OCI-LY1 (cell line): Measurements from ENCODE around the gene SSC5D.

Experiments used
- H2AFZ ChIP-seq: fragments of 200-600 bp; sonication (generic), shearing (Covaris generic); 2 replicates; pipeline ENCODE4 v1.6.0; 2014; ENCODE audit warnings: antibody characterized with exemption, mild to moderate bottlenecking, low read length
- H3F3A ChIP-seq: fragments of 200-600 bp; sonication (generic), shearing (Covaris generic); 2 replicates; pipeline ENCODE4 v1.6.0; 2014; ENCODE audit warnings: mild to moderate bottlenecking, antibody characterized with exemption, low read length, moderate library complexity; ENCODE audit not compliant: insufficient read depth
- H3K27ac ChIP-seq: fragments of 200-600 bp; sonication (generic); 2 replicates; pipeline ENCODE4 v1.5.1; 2014; ENCODE audit warnings: low read length, mixed run types, mild to moderate bottlenecking, low read depth; ENCODE audit not compliant: poor library complexity, severe bottlenecking
- H3K27me3 ChIP-seq: fragments of 200-600 bp; sonication (generic); 2 replicates; pipeline ENCODE4 v1.6.0; 2014; ENCODE audit warnings: antibody characterized with exemption, mild to moderate bottlenecking, low read length, moderate library complexity; ENCODE audit not compliant: insufficient read depth
- H3K36me3 ChIP-seq: fragments of 200-600 bp; sonication (generic); 2 replicates; pipeline ENCODE4 v1.6.1; 2014; ENCODE audit warnings: mild to moderate bottlenecking, antibody characterized with exemption, low read length, moderate library complexity, mixed read lengths; ENCODE audit not compliant: insufficient read depth
- H3K4me1 ChIP-seq: fragments of 200-600 bp; sonication (generic); 2 replicates; pipeline ENCODE4 v1.5.1; 2014; ENCODE audit warnings: mild to moderate bottlenecking, low read length, moderate library complexity; ENCODE audit not compliant: insufficient read depth, severe bottlenecking
- H3K4me2 ChIP-seq: fragments of 200-600 bp; sonication (generic), shearing (Covaris generic); 2 replicates; pipeline ENCODE4 v1.6.1; 2014; ENCODE audit warnings: low read length
- H3K4me3 ChIP-seq: fragments of 200-600 bp; sonication (generic); 2 replicates; pipeline ENCODE4 v1.5.1; 2014; ENCODE audit warnings: low read length, low read depth, mild to moderate bottlenecking, mixed read lengths; ENCODE audit not compliant: poor library complexity, severe bottlenecking
- H3K79me2 ChIP-seq: fragments of 200-600 bp; shearing (Covaris generic); 2 replicates; pipeline ENCODE4 v1.6.1; 2016; ENCODE audit warnings: mixed run types, low read length, mixed read lengths; ENCODE audit not compliant: insufficient read depth
- H3K9ac ChIP-seq: fragments of 200-600 bp; sonication (generic), shearing (Covaris generic); 2 replicates; pipeline ENCODE4 v1.6.1; 2014; ENCODE audit warnings: mild to moderate bottlenecking, low read length, mixed read lengths
- H3K9me2 ChIP-seq: fragments of 200-600 bp; sonication (generic), shearing (Covaris generic); 2 replicates; pipeline ENCODE4 v1.6.1; 2014; ENCODE audit warnings: low read depth, mild to moderate bottlenecking, low read length, mixed read lengths
- H3K9me3 ChIP-seq: fragments of 200-600 bp; shearing (Covaris generic); 2 replicates; pipeline ENCODE4 v1.6.1; 2014; ENCODE audit warnings: low read length, mixed read lengths
- H4K20me1 ChIP-seq: fragments of 200-600 bp; sonication (generic), shearing (Covaris generic); 2 replicates; pipeline ENCODE4 v1.6.0; 2016; ENCODE audit warnings: mild to moderate bottlenecking, low read length; ENCODE audit not compliant: insufficient read depth
- EZH2 ChIP-seq: fragments of 200-600 bp; sonication (generic), shearing (Covaris generic); IDR thresholded peaks from 2 replicates; pipeline ENCODE4 v1.8.0; 2017; ENCODE audit warnings: borderline replicate concordance, mixed run types, mild to moderate bottlenecking, antibody characterized with exemption, low read length, moderate library complexity, mixed read lengths
- TF ChIP-seq, protein P1 (sequence below): fragments of 200-600 bp; sonication (generic), shearing (Covaris generic); IDR thresholded peaks from 2 replicates; pipeline ENCODE4 v1.5.1; 2017; ENCODE audit warnings: mild to moderate bottlenecking, antibody characterized with exemption, low read length, moderate library complexity, mixed read lengths

The SSC5D gene

DNA sequence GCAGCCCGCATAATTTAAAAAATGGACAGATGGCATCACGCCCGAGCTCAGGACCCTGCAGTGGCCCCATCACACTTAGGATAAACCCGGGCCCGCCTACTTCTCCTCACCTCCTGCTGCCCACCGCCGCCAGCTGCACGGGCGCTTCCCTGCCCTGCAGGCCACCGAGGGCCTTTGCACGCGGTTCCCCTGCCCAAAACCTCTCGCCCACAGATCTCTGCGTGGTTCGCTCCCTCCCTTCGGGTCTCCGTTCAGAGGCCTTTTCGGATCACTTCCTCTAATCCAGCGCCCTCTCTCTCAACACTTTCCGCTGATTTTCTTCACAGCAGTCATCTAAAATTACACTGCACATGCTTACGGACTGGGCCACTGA lies 46.9 kb upstream of the SSC5D start:
- no peak overlapping the region for H3K4me3 ChIP-seq
- no peaks in the 10 kb centered on the region for H3K79me2 ChIP-seq
- no peak overlapping the region for H2AFZ ChIP-seq
- H3K9me3 ChIP-seq: no peaks in the 10 kb centered on the region
- no peaks in the 10 kb centered on the region for H4K20me1 ChIP-seq
- no peak overlapping the region for H3K27ac ChIP-seq
- no peaks in the 10 kb centered on the region for H3K36me3 ChIP-seq
- H3F3A ChIP-seq: no peaks in the 10 kb centered on the region
- H3K27me3 ChIP-seq: no peaks in the 10 kb centered on the region
- no peaks in the 10 kb centered on the region for H3K4me1 ChIP-seq
- no peaks in the 10 kb centered on the region for H3K9me2 ChIP-seq
- H3K4me2 ChIP-seq: no peak overlapping the region
- no peak overlapping the region for H3K9ac ChIP-seq
- TF ChIP-seq, protein P1, sequence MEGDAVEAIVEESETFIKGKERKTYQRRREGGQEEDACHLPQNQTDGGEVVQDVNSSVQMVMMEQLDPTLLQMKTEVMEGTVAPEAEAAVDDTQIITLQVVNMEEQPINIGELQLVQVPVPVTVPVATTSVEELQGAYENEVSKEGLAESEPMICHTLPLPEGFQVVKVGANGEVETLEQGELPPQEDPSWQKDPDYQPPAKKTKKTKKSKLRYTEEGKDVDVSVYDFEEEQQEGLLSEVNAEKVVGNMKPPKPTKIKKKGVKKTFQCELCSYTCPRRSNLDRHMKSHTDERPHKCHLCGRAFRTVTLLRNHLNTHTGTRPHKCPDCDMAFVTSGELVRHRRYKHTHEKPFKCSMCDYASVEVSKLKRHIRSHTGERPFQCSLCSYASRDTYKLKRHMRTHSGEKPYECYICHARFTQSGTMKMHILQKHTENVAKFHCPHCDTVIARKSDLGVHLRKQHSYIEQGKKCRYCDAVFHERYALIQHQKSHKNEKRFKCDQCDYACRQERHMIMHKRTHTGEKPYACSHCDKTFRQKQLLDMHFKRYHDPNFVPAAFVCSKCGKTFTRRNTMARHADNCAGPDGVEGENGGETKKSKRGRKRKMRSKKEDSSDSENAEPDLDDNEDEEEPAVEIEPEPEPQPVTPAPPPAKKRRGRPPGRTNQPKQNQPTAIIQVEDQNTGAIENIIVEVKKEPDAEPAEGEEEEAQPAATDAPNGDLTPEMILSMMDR: no peak
- TF ChIP-seq EZH2: no peak

GRCh38 chr19:55441692-55442321 lies 46.4 kb upstream of the SSC5D start:
- H3K4me3 ChIP-seq: no peak overlapping the region
- H3K27me3 ChIP-seq: no peaks in the 10 kb centered on the region
- H3K27ac ChIP-seq: no peak overlapping the region
- no peaks in the 10 kb centered on the region for H3K4me1 ChIP-seq
- no peak overlapping the region for H3K4me2 ChIP-seq
- no peaks in the 10 kb centered on the region for H3K9me3 ChIP-seq
- H3K9me2 ChIP-seq: no peaks in the 10 kb centered on the region
- no peak overlapping the region for H3K9ac ChIP-seq
- H3K79me2 ChIP-seq: no peaks in the 10 kb centered on the region
- no peak for TF ChIP-seq EZH2
- TF ChIP-seq, protein P1: no peak
- H3F3A ChIP-seq: no peaks in the 10 kb centered on the region
- H3K36me3 ChIP-seq: no peaks in the 10 kb centered on the region
- no peak overlapping the region for H2AFZ ChIP-seq
- H4K20me1 ChIP-seq: no peaks in the 10 kb centered on the region

- no peaks in the 10 kb centered on the region for H3K27me3 ChIP-seq
- H3K9me3 ChIP-seq: no peaks in the 10 kb centered on the region
- H3F3A ChIP-seq: no peaks in the 10 kb centered on the region
- no peaks in the 10 kb centered on the region for H4K20me1 ChIP-seq
- H3K4me1 ChIP-seq: no peaks in the 10 kb centered on the region
- TF ChIP-seq, protein P1: no peak
- no peak for TF ChIP-seq EZH2
- no peaks in the 10 kb centered on the region for H3K36me3 ChIP-seq
- H3K27ac ChIP-seq: no peak overlapping the region
- no peak overlapping the region for H2AFZ ChIP-seq
- no peaks in the 10 kb centered on the region for H3K9me2 ChIP-seq
- no peak overlapping the region for H3K4me2 ChIP-seq
- H3K4me3 ChIP-seq: no peak overlapping the region
- H3K9ac ChIP-seq: no peak overlapping the region
- no peaks in the 10 kb centered on the region for H3K79me2 ChIP-seq
Observed at GRCh38 chr19:55442372-55442961, 45.8 kb upstream of the SSC5D start.
